ENCODE measurements around the gene CABYR. TPM values are rescaled to one million over a fixed set of nuclear protein-coding genes. Genes with fewer than 3 reads are reported as not detected.

Gene CABYR
- total RNA-seq, 1 experiment from 2014 or later, result 3.3 TPM

DNA sequence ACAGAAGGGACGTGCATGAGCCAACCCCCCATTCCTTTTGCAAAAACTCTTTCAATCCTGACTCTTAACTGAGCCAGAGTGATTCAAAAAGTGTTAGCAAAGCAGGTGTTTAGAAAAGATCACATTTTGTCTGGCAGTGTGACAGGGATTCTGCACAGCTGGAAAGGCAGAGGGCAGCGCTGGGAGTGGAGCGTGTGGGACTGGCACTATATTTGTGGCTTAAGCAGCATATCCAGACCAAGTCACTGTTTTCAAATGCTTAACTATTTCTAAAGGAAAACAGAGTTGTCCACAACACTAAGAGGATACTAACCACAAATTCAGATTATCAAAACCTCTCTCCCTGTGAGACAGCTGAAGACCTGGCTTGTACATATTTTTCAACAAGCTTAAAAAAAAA is 19.0 kb downstream of the CABYR start:
- H3K27me3 ChIP-seq (replicated peaks; ENCODE audit: control insufficient read depth, insufficient read depth, low read length), result no peaks in the 10 kb centered on the region
- no peaks in the 10 kb centered on the region for H3K9me3 ChIP-seq
- Mint-ChIP-seq H3K9me3 (ENCODE audit: unreplicated experiment) (no peaks in the 10 kb centered on the region), H3K4me1 (ENCODE audit: low read depth, unreplicated experiment) (no peaks in the 10 kb centered on the region), H3K4me3 (ENCODE audit: unreplicated experiment) (no peak overlapping the region), H3K27ac (ENCODE audit: unreplicated experiment) (no peak overlapping the region), H3K27me3 (ENCODE audit: insufficient read depth, unreplicated experiment) (no peaks in the 10 kb centered on the region), H3K36me3 (ENCODE audit: insufficient read depth, unreplicated experiment) (no peaks in the 10 kb centered on the region)
- no peaks in the 10 kb centered on the region for H3K36me3 ChIP-seq (ENCODE audit: control insufficient read depth, insufficient read depth, low read length)
- intact Hi-C loops (cut with micrococcal nuclease; ENCODE audit: unreplicated experiment), result no loop called here
- ChIA-PET CTCF (interaction anchor here (0.5 kb wide), 1 partner anchor 121 kb away, joined by 4 read pairs; no protein-coding TSS in a partner anchor), POLR2A (no interaction called here)
- H3K4me1 ChIP-seq, result no peaks in the 10 kb centered on the region
- BruUV-seq (replicated peaks), result no TSS peak
- DNase-seq, result no peak
- H3K4me3 ChIP-seq (ENCODE audit: low read depth, low read length), result no peak overlapping the region
- no peak for TF ChIP-seq CTCF (IDR thresholded peaks at IDR 0.05; ENCODE audit: insufficient read depth in 1 of 2, low read depth in 1 of 2, low read length in 1 of 2, severe bottlenecking in 1 of 2, unreplicated experiment in 1 of 2)

DNA sequence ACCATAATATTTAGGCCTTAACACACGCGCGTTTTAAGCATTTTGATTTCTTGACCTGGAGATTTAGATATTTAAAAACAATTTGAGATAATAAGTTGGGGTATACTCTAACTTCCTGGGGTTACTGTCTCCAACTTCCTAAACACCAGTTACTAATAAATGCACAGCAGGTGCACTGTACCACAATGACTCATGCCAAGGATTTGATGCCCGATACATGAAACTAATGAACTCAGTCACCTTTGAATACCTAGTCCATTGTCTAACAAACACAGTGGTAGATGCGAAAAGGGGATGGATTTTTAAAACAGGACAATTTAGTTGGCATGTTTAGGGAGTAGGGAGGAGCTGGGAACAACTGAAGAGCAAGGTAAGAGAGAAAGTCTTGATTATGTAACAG is 21.2 kb downstream of the CABYR start:
- Mint-ChIP-seq H3K4me1 (ENCODE audit: low read depth, unreplicated experiment) (no peaks in the 10 kb centered on the region), H3K36me3 (ENCODE audit: insufficient read depth, unreplicated experiment) (peaks cover 5% of the 10 kb centered on the region), H3K27ac (ENCODE audit: unreplicated experiment) (no peak overlapping the region), H3K9me3 (ENCODE audit: unreplicated experiment) (no peaks in the 10 kb centered on the region), H3K27me3 (ENCODE audit: insufficient read depth, unreplicated experiment) (no peaks in the 10 kb centered on the region), H3K4me3 (ENCODE audit: unreplicated experiment) (no peak overlapping the region)
- intact Hi-C loops (cut with micrococcal nuclease; ENCODE audit: unreplicated experiment), result no loop called here
- CTCF ChIA-PET, result no interaction called here
- H3K4me1 ChIP-seq, result no peaks in the 10 kb centered on the region
- no peak for TF ChIP-seq CTCF (IDR thresholded peaks at IDR 0.05; ENCODE audit: insufficient read depth in 1 of 2, low read depth in 1 of 2, low read length in 1 of 2, severe bottlenecking in 1 of 2, unreplicated experiment in 1 of 2)
- POLR2A ChIA-PET, result no interaction called here
- DNase-seq, result no peak
- BruUV-seq (replicated peaks), result no TSS peak
- no peaks in the 10 kb centered on the region for H3K36me3 ChIP-seq (ENCODE audit: control insufficient read depth, insufficient read depth, low read length)
- no peak overlapping the region for H3K4me3 ChIP-seq (ENCODE audit: low read depth, low read length)
- H3K27me3 ChIP-seq (replicated peaks; ENCODE audit: control insufficient read depth, insufficient read depth, low read length), result no peaks in the 10 kb centered on the region
- H3K9me3 ChIP-seq, result no peaks in the 10 kb centered on the region

GRCh38 chr18:24161304-24161703 is 22.4 kb downstream of the CABYR start:
- POLR2A ChIA-PET, result interaction anchor here (0.5 kb wide), 1 partner anchor 22 kb away, joined by 3 read pairs; the partner anchor contains the start of gene CABYR
- H3K9me3 Mint-ChIP-seq (ENCODE audit: unreplicated experiment), result no peaks in the 10 kb centered on the region
- no peak for DNase-seq
- Histone ChIP-seq H3K36me3 (ENCODE audit: control insufficient read depth, insufficient read depth, low read length) (no peaks in the 10 kb centered on the region), H3K4me1 (no peaks in the 10 kb centered on the region), H3K9me3 (no peaks in the 10 kb centered on the region), H3K4me3 (ENCODE audit: low read depth, low read length) (no peak overlapping the region), H3K27me3 (replicated peaks; ENCODE audit: control insufficient read depth, insufficient read depth, low read length) (no peaks in the 10 kb centered on the region)
- no peaks in the 10 kb centered on the region for H3K27me3 Mint-ChIP-seq (ENCODE audit: insufficient read depth, unreplicated experiment)
- no peak for TF ChIP-seq CTCF (IDR thresholded peaks at IDR 0.05; ENCODE audit: insufficient read depth in 1 of 2, low read depth in 1 of 2, low read length in 1 of 2, severe bottlenecking in 1 of 2, unreplicated experiment in 1 of 2)
- BruUV-seq (replicated peaks), result no TSS peak
- H3K4me3 Mint-ChIP-seq (ENCODE audit: unreplicated experiment), result no peak overlapping the region
- H3K36me3 Mint-ChIP-seq (ENCODE audit: insufficient read depth, unreplicated experiment), result peaks cover 6% of the 10 kb centered on the region
- no peak overlapping the region for H3K27ac Mint-ChIP-seq (ENCODE audit: unreplicated experiment)
- H3K4me1 Mint-ChIP-seq (ENCODE audit: low read depth, unreplicated experiment), result no peaks in the 10 kb centered on the region
- intact Hi-C loops (cut with micrococcal nuclease; ENCODE audit: unreplicated experiment), result no loop called here
- CTCF ChIA-PET, result no interaction called here
